SJSA1 (cell line): ENCODE measurements around the gene UGP2. TPM values are rescaled to one million over a fixed set of nuclear protein-coding genes. Genes with fewer than 3 reads are reported as not detected.

ENCODE experiments used
- DNase-seq, 2 experiments: peaks; one replicate each; pipeline ENCODE4 v3.0.0-alpha.2; 2015 to 2020; ENCODE audit warnings: low spot score in 2 of 2, low read depth in 1 of 2
- H3K27ac ChIP-seq: fragments of 250-450 bp; sonication (Bioruptor Pico); 2 replicates; pipeline ENCODE4 v1.5.1; 2020; ENCODE audit warnings: mild to moderate bottlenecking, moderate library complexity
- H3K27me3 ChIP-seq: fragments of 250-450 bp; sonication (Bioruptor Pico); replicated peaks from 2 replicates; pipeline ENCODE4 v1.5.1; 2020; ENCODE audit warnings: mild to moderate bottlenecking, moderate library complexity
- H3K36me3 ChIP-seq: fragments of 250-450 bp; sonication (Bioruptor Pico); 2 replicates; pipeline ENCODE4 v1.5.1; 2020; ENCODE audit warnings: mild to moderate bottlenecking
- H3K4me1 ChIP-seq: fragments of 250-450 bp; sonication (Bioruptor Pico); replicated peaks from 2 replicates; pipeline ENCODE4 v1.6.1; 2021; ENCODE audit warnings: mild to moderate bottlenecking
- H3K4me3 ChIP-seq: fragments of 250-450 bp; sonication (Bioruptor Pico); 2 replicates; pipeline ENCODE4 v1.5.1; 2020; ENCODE audit warnings: mild to moderate bottlenecking
- H3K9me3 ChIP-seq: fragments of 250-450 bp; sonication (Bioruptor Pico); replicated peaks from 2 replicates; pipeline ENCODE4 v1.5.1; 2020; ENCODE audit warnings: mild to moderate bottlenecking
- total RNA-seq: library from RNA; depleted of rRNA; stranded (reverse); fragments of >200 nt; shearing (Covaris generic); gene quantifications from 2 replicates; pipeline ENCODE4 v1.2.3, GENCODE V29; 2014

Gene UGP2
- total RNA-seq, 1 experiment from 2014 or later = 287 TPM

DNA sequence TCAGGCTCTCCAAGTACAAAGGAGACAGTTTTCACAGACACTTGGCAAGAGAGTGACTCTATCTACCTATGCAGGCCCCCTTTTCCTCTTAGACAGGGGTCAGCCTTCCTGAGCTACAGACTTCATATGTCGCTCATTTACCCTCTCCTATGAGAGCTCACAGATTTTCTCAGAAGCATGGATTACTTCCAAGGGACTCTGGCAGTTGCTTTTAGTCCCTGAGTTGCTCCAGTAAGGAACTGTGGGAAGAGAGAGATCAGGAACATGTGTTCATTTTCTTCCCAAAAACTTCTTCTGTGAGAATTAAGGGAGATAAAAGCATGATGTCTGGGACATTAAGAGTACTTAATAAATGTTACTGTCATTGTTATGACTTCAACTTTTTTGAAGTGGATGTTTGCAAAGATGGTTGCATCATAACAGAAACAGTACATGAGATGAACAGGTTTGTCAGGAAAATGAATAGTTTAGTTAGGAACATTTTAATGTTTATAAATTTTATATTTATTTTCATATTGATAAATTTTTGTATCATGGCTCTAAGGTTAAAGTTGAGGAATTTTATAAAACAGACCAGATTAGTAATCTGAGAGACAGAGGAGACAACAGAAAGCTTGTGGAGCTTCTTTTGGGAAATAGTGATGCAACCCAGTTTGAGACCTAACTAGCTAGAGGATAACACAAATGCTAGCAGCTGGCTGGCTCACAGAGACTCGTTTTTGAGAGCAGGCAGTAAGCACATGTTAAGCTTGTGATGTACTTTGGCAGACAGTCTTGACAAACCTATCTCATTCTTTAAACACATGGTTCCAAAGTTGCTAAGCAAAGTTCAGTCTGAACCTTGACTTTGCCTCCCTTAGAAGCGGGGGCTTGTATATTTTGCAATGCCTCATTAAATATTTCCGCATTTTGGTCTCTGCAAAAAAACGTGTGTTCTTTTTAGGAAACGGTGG is 21.7 kb upstream of the UGP2 start:
- H3K27me3 ChIP-seq = no peaks in the 10 kb centered on the region
- H3K9me3 ChIP-seq = no peaks in the 10 kb centered on the region
- peaks cover 51% of the 10 kb centered on the region for H3K4me1 ChIP-seq
- H3K36me3 ChIP-seq = no peaks in the 10 kb centered on the region
- no peak overlapping the region for H3K27ac ChIP-seq
- H3K4me3 ChIP-seq = no peak overlapping the region
- no peak for DNase-seq

DNA sequence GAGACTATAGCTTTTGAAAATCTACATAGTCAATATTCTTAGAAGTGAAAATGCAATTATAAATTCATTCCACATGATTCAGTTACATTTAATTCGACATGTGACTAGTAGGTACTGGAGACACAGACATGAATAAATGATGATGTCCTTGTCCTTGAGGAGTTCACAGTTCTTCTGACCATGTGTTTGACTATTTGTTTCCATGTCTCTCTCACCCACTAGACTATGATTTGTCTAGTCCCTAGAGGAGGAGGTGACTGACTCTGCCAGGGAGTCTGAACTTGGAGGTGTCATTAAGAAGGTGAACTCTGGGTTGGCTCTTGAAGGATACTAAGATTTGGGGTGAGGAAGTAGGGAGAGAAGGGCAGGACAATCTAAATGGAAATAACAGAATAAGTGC is 20.7 kb upstream of the UGP2 start:
- peaks cover 41% of the 10 kb centered on the region for H3K4me1 ChIP-seq
- no peaks in the 10 kb centered on the region for H3K36me3 ChIP-seq
- no peak overlapping the region for H3K27ac ChIP-seq
- H3K4me3 ChIP-seq = no peak overlapping the region
- DNase-seq = no peak
- H3K27me3 ChIP-seq = no peaks in the 10 kb centered on the region
- H3K9me3 ChIP-seq = no peaks in the 10 kb centered on the region

DNA sequence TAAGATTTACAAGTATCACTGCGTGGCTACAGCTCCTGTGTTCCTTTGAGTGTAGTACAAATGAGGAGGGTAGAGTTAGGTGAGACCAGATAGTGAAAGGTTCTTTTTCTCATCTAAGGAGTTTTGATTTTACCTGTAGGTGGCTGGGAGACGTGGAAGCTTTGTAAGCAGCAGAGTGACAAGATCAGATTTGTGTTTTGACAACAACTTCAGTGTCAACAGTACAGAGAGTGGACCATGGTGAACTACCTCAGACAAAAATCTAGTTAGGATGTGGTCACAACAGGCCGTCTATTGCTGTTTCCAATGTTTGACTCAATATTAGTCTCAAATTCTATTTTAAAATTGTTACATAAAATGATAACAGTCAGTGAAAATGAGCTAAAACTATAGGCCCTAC is 20.3 kb upstream of the UGP2 start:
- H3K4me3 ChIP-seq = no peak overlapping the region
- DNase-seq = no peak
- H3K4me1 ChIP-seq = peaks cover 37% of the 10 kb centered on the region
- H3K27me3 ChIP-seq = no peaks in the 10 kb centered on the region
- no peaks in the 10 kb centered on the region for H3K9me3 ChIP-seq
- no peak overlapping the region for H3K27ac ChIP-seq
- no peaks in the 10 kb centered on the region for H3K36me3 ChIP-seq

GRCh38 chr2:63822478-63822877 is 19.2 kb upstream of the UGP2 start:
- Histone ChIP-seq H3K36me3 (no peaks in the 10 kb centered on the region), H3K27ac (no peak overlapping the region), H3K4me3 (no peak overlapping the region), H3K4me1 (peaks cover 35% of the 10 kb centered on the region), H3K27me3 (no peaks in the 10 kb centered on the region), H3K9me3 (no peaks in the 10 kb centered on the region)
- no peak for DNase-seq

GRCh38 chr2:63827749-63828148 is 13.9 kb upstream of the UGP2 start:
- no peaks in the 10 kb centered on the region; the same call in 1 of the 2 replicates for H3K27me3 ChIP-seq
- H3K4me1 ChIP-seq = peaks cover 27% of the 10 kb centered on the region
- H3K9me3 ChIP-seq = no peaks in the 10 kb centered on the region
- H3K4me3 ChIP-seq = no peak overlapping the region
- DNase-seq = peak; percentile 83 to 89
- H3K27ac ChIP-seq = peak overlapping the region; percentile 80
- no peaks in the 10 kb centered on the region for H3K36me3 ChIP-seq

DNA sequence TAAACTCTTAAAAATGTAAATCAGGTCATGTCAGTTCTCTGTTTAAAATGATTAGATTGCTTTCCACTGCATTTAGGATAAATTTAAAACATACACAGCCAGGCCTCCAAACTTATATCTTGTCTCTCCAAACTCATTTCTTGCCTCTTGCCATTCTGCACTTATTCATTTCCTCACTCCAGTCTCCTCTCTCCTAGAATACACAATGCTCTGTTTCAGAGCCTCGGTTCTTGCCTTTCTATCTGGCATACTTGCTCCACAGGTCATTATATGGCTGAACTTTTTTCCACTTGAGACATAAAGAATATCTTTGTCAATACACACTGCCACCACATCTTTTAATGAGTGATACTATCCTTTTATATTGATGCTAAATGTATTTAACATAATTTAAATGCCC is 10.5 kb upstream of the UGP2 start:
- no peaks in the 10 kb centered on the region for H3K9me3 ChIP-seq
- H3K36me3 ChIP-seq = no peaks in the 10 kb centered on the region
- H3K27me3 ChIP-seq = no peaks in the 10 kb centered on the region; the same call in 1 of the 2 replicates
- no peak overlapping the region for H3K27ac ChIP-seq
- peaks cover 33% of the 10 kb centered on the region for H3K4me1 ChIP-seq
- no peak for DNase-seq
- no peak overlapping the region for H3K4me3 ChIP-seq

DNA sequence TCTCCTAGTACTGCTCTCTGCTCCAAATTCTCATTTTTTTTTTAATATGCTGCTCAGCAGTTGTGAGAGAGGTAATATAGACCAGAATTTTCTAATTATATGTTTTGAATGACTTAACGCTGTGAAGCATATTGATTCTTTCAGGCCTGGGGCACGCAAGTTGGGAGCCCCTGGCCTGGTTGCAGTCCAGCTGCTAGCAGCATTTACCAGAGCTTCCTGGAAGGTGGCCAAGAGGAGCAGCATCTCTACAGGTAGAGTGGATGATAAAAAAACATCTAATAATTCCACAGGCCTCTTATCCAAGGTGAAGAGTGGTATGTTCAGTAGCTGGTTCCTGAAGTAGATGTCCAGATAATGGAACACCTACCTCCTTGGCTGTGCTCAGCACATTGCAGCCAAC is 7.3 kb upstream of the UGP2 start:
- Histone ChIP-seq H3K9me3 (no peaks in the 10 kb centered on the region), H3K27me3 (no peaks in the 10 kb centered on the region), H3K4me3 (no peak overlapping the region), H3K27ac (no peak overlapping the region), H3K36me3 (no peaks in the 10 kb centered on the region), H3K4me1 (peaks cover 37% of the 10 kb centered on the region)
- DNase-seq = no peak

DNA sequence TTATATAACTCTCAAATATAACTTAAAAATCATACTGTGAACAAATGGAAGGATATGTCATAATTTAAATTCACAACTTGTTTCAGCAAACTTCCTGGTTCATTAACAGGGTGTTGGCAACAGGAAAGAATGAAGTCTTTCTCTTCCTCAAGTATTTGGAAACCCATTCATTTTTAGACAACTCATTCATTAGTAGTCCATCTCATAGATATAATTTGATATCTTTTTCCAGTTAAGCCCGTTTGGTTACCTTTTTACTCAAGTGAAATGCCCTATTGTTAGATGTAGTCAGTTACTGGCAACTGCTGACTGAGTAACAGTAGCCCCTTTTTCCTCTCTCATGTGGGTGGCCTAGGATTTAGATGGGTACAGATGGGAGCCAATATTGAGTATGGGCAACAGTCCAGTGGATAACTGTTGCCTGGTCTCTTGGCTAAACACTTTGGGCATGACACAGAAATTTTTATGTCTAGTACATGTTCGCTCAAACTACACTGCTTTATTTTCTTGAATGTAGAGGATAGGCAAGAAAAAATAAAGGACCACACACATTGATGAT is 4.6 kb upstream of the UGP2 start:
- Histone ChIP-seq H3K27ac (peak overlapping the region; percentile 46), H3K4me3 (no peak overlapping the region), H3K27me3 (no peaks in the 10 kb centered on the region), H3K9me3 (no peaks in the 10 kb centered on the region), H3K36me3 (peaks cover 6% of the 10 kb centered on the region; the same call in 1 of the 2 replicates), H3K4me1 (peaks cover 48% of the 10 kb centered on the region)
- DNase-seq = peak; percentile 65 to 85

GRCh38 chr2:63840081-63840784 is 1.5 kb upstream of the UGP2 start:
- peaks cover 18% of the 10 kb centered on the region; the same call in 1 of the 2 replicates for H3K36me3 ChIP-seq
- DNase-seq = no peak

GRCh38 chr2:63840785-63841253 is 877 bp upstream of the UGP2 start:
- Histone ChIP-seq H3K27me3 (no peaks in the 10 kb centered on the region), H3K4me3 (peak overlapping the region; percentile 73), H3K9me3 (no peaks in the 10 kb centered on the region), H3K36me3 (peaks cover 18% of the 10 kb centered on the region; the same call in 1 of the 2 replicates), H3K4me1 (peaks cover 50% of the 10 kb centered on the region), H3K27ac (peak overlapping the region; percentile 96)
- DNase-seq = peak; percentile 98 to 99

More at GRCh38 chr2:63840081-63840784, 1.5 kb upstream of the UGP2 start:
- peak overlapping the region; percentile 73 for H3K4me3 ChIP-seq
- H3K27me3 ChIP-seq = no peaks in the 10 kb centered on the region
- H3K4me1 ChIP-seq = peaks cover 52% of the 10 kb centered on the region
- H3K9me3 ChIP-seq = no peaks in the 10 kb centered on the region
- H3K27ac ChIP-seq = peak overlapping the region; percentile 96

GRCh38 chr2:63842149-63843061 is 709 bp downstream of the UGP2 start:
- Histone ChIP-seq H3K36me3 (peaks cover 18% of the 10 kb centered on the region; the same call in 1 of the 2 replicates), H3K9me3 (no peaks in the 10 kb centered on the region), H3K27ac (peak overlapping the region; percentile 96), H3K27me3 (no peaks in the 10 kb centered on the region), H3K4me1 (peaks cover 37% of the 10 kb centered on the region), H3K4me3 (peak overlapping the region; percentile 73)
- DNase-seq = peak in 1 of 2 experiments; percentile 61

GRCh38 chr2:63843093-63843492 is 1.4 kb downstream of the UGP2 start:
- no peak for DNase-seq
- Histone ChIP-seq H3K27ac (peak overlapping the region; percentile 96; the same call in 1 of the 2 replicates), H3K27me3 (no peaks in the 10 kb centered on the region), H3K9me3 (no peaks in the 10 kb centered on the region), H3K4me1 (peaks cover 36% of the 10 kb centered on the region), H3K4me3 (peak overlapping the region; percentile 73), H3K36me3 (peaks cover 18% of the 10 kb centered on the region; the same call in 1 of the 2 replicates)

DNA sequence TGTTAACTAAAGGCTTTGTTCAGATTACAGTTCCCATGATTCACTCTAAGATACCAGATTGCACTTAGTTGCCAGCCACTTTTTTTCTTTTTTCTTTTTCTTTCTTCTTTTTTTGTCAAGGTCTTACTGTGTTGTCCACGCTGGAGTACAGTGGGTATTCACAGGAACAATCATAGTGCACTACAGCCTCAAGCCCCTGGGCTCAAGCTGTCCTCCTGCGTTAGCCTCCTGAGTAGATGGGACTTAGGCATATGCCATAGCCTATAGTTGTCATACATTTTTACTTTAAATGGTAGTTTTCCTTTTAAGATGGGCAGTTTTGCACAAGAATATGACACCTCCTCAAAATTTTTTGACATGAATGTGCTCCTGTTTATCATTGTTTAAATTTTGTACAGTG is 2.1 kb downstream of the UGP2 start:
- no peak for DNase-seq
- Histone ChIP-seq H3K36me3 (peaks cover 18% of the 10 kb centered on the region; the same call in 1 of the 2 replicates), H3K27me3 (no peaks in the 10 kb centered on the region), H3K27ac (no peak overlapping the region), H3K9me3 (no peaks in the 10 kb centered on the region), H3K4me3 (peak overlapping the region; percentile 73; the same call in 1 of the 2 replicates), H3K4me1 (peaks cover 36% of the 10 kb centered on the region)
